ENCODE data around the gene RAB4A.
"Not testable (repeated sequence)": the region's sequence is repeated elsewhere in the genome, so short reads cannot be mapped to it uniquely, and the experiment has no call there.

RAB4A gene

DNA sequence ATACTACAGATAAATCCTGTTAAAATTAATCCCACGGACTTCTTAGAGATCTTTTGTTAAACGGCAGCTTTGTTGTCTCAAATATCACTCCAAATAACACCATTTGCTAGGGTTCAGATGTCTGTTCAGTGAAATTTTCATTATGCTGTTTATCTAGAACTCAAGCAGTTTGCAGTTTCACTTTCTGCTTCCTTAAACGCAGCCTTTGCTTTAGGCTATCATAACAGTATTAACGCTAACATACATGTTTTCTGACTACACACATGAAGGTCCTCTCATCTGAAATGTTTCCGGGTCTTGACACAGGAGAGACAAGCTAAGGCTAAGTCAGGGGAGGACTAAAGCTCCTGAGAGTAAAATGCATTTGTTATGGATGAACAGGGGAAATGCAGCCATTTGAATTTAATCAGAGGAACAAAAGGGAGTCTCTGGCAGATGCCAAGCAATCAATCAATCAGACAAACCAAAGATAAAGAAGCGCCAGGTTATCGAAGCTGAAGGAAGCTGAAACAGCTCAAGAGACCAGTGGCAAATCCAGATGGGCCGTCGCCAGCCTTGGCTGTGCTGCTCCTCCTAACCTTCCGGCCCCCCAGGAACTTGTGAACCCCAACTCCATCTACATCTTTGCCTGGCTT lies 55.1 kb downstream of the RAB4A start:
- Histone ChIP-seq H3K27me3 (no peaks in the 10 kb centered on the region), H3K4me3 (ENCODE audit: low read depth, low read length) (no peak overlapping the region), H3K9me3 (no peaks in the 10 kb centered on the region), H3K36me3 (peaks cover 56% of the 10 kb centered on the region), H3K4me1 (peaks cover 9% of the 10 kb centered on the region)
- no peak for TF ChIP-seq CTCF (IDR thresholded peaks at IDR 0.05; ENCODE audit: low read depth, low read length)
- DNase-seq = no peak

- H3K4me3 ChIP-seq (ENCODE audit: low read depth, low read length) = no peak overlapping the region
- no peak for TF ChIP-seq CTCF (IDR thresholded peaks at IDR 0.05; ENCODE audit: low read depth, low read length)
- H3K9me3 ChIP-seq = no peaks in the 10 kb centered on the region
- no peak for DNase-seq
- peaks cover 9% of the 10 kb centered on the region for H3K4me1 ChIP-seq
- no peaks in the 10 kb centered on the region for H3K27me3 ChIP-seq
- H3K36me3 ChIP-seq = peaks cover 52% of the 10 kb centered on the region
These were observed 55.7 kb downstream of the RAB4A start for GRCh38 chr1:229326601-229327000.

- not testable (repeated sequence) for H3K9me3 ChIP-seq; DNase-seq; H3K4me1 ChIP-seq; H3K4me3 ChIP-seq (ENCODE audit: low read depth, low read length); H3K27me3 ChIP-seq
- peaks cover 45% of the 10 kb centered on the region for H3K36me3 ChIP-seq
These were observed 56.9 kb downstream of the RAB4A start for GRCh38 chr1:229327765-229328164.

- H3K4me3 ChIP-seq (ENCODE audit: low read depth, low read length) = no peak overlapping the region
- TF ChIP-seq CTCF (IDR thresholded peaks at IDR 0.05; ENCODE audit: low read depth, low read length) = no peak
- peaks cover 9% of the 10 kb centered on the region for H3K4me1 ChIP-seq
- peaks cover 38% of the 10 kb centered on the region for H3K36me3 ChIP-seq
- H3K27me3 ChIP-seq = no peaks in the 10 kb centered on the region
- no peak for DNase-seq
- no peaks in the 10 kb centered on the region for H3K9me3 ChIP-seq
These were observed 57.9 kb downstream of the RAB4A start for GRCh38 chr1:229328598-229329362.

DNA sequence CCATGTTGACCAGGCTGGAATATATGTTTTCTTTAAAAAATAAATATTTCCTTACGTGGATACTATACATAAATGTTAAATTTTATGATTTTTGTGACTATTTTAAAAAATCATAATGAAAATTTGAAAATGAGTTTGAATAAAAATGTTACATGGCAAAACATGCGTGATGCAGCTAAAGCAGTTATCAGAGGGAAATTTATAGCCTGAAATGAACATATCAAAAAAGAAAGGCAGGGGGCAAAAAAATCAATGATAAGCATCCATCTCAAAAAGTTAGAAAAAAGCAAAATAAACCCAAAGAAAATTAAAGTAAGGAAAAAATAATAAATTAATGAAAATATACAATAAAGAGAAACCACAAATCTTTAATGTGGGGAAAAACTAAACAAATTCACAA lies 63.4 kb downstream of the RAB4A start:
- no peak overlapping the region for H3K4me3 ChIP-seq (ENCODE audit: low read depth, low read length)
- no peak for DNase-seq
- peaks cover 6% of the 10 kb centered on the region for H3K36me3 ChIP-seq
- H3K27me3 ChIP-seq = no peaks in the 10 kb centered on the region
- no peak for TF ChIP-seq CTCF (IDR thresholded peaks at IDR 0.05; ENCODE audit: low read depth, low read length)
- H3K9me3 ChIP-seq = no peaks in the 10 kb centered on the region
- H3K4me1 ChIP-seq = no peaks in the 10 kb centered on the region; the same call in none of the 2 replicates

- Histone ChIP-seq H3K4me3 (ENCODE audit: low read depth, low read length) (no peak overlapping the region), H3K9me3 (no peaks in the 10 kb centered on the region), H3K27me3 (no peaks in the 10 kb centered on the region), H3K4me1 (no peaks in the 10 kb centered on the region; the same call in none of the 2 replicates), H3K36me3 (peaks cover 6% of the 10 kb centered on the region)
- TF ChIP-seq CTCF (IDR thresholded peaks at IDR 0.05; ENCODE audit: low read depth, low read length) = no peak
- no peak for DNase-seq
These were observed 63.8 kb downstream of the RAB4A start for GRCh38 chr1:229334716-229335115.
